ENCODE data around the gene PKD2.

Gene PKD2

DNA sequence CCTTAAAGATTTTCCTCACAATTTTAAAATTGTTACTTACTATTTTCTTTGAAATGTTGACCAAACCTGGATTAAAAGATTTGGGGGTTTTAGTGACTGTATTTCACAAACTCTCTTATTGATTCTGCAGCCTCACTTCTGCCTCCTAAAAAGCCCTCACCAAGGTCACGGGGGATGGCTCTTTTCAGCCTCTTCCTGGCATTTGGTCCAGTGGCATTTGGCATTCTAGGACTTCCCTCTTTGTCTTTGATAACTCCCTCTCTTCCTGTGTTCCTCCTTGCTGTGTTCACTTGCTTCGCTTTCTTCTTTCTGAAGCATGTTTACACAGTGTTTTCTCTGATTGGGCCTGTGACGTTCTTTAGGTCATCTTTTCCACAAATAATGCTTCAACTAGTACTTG is 21.5 kb downstream of the PKD2 start:
- no peak for DNase-seq

DNA sequence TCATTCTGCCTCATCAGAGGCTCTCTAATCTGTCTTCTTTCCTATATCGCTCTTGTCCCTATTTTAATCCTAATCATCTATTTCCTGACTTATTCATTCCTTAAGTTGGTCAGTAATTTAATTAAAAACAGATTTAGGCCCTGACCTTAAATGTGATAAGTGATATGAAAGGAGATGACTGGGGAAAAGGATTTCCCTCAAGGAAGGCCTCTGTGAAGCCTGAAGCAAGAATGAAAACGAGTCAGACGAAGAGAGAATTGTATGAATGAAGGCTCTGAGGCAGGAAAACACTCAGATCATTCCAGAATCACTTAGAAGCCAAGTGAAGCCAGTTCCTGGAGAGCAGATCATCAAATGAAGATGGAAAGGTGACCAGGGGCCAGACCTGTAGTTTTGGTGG is 22.1 kb downstream of the PKD2 start:
- no peak for DNase-seq

DNA sequence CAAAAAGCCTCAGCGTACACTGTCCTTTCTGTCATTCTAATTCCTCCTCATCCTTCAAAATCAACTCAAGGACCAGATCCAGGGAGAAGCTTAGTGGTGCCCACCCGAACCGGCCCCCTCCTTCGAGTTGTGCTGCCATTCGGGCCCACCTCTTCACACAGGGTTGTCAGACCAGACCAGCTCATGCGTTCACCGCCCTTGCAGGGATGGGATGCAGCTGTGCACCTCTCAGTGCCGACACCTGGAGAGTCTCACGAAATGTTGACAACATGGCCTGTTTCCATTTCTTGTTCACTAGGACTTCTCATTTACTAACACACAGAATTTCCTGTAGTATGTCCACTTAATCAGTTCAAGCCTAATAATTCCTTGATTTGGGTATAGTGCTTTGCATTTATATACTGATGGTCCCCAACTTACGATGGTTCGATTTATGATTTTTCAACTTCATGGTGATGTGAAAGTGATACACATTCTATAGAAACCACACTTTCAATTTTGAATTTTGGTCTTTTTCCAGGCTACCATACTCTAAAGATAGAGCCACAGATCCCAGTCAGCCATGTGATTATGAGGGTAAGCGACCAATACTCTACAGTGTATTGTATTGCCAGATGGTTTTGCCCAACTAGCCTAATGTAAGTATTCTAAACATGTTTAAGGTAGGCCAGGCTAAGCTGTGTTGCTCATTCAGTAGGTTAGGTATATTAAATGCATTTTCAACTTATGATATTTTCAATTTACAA is 23.3 kb downstream of the PKD2 start:
- no peak for DNase-seq

DNA sequence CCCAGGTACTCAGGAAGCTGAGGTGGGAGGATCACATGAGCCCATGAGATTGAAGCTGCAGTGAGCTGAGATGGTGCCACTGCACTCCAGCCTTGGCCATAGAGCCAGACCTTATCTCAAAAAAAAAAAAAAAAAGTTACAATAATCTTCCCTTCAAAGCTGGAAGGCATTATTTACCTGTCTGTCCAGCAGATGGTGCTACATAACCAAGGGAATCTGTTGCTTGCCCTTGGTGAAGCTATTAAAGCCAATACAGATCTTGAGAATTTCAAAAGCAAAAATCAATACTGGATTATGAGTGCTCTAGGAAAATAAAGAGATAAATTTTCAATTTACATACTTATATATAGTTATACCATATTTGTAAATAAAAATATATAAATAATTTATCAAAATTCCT is 25.9 kb downstream of the PKD2 start:
- DNase-seq: peak; percentile 31

DNA sequence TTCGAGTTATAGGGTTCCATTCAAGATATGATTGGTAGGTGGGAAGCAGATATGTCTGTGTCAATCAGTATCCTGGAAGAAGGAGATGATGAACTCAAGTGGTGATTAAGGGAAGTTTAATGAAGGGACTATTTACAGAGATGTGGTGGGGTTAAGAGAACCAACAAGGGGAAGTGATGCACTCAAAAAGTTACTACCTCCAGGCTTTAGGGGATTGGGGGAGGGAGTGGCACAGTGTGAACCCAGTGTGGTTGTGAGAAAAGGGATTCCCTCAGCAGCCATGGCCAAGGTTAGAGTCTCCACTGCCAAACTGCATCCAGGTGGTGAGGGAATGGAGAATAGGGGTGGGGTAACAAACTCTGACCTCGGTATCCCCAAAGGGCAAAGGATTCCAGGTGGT is 27.9 kb downstream of the PKD2 start:
- no peak for DNase-seq

DNA sequence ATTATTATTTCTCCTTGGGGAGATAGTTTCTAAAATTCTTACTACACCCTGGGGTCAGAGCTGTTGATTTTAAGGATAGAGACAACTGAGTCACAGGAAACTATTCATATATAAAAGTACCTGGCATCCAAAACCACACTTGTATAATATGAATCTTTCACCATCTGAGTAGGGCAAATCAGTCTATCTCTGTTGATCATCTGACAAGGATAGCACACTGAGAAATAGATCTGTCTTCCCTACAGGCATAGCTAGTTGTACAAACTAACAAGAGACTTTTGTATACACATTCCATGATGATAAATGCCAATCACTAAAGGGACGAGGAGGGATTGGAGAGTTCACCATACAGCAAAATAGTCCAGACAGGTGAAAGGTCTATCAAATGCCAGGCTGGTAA is 30.0 kb downstream of the PKD2 start:
- DNase-seq: no peak

DNA sequence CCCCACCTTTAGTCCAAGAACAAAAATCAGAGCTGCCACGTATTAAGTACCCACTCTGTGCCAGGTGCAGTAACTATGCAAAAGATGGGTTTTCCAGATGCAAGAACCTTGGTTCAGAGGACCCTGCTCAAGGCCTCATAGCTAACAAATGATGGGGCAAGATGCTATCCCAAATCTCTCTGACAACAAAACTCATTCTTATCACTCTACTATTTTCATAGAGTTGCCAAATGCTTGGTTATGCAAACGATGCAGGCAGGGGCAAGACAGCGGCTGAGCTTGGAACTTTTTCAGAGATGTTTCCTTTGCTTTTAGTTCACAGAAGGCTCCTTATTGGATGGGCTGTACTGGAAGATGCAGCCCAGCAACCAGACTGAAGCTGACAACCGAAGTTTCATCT is 30.5 kb downstream of the PKD2 start:
- DNase-seq: no peak

DNA sequence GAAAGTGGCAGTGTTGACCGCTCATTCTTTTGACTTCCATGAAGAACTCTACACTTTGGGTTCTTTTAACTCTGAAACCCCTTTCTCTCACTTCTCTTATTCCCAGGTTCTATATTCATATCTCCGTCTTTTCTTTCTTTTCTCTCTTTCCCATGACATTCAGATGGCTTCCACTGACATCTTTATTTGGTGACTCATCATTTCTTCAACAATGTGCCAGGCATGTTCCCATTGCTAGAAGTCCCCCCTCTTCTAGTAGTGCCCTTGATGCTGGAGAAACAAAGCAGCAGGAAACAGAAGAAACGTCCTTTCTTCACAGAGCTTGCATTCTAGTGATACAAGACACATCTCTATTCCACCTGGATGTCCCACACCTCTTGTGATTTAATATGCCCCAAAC is 33.3 kb downstream of the PKD2 start:
- no peak for DNase-seq

DNA sequence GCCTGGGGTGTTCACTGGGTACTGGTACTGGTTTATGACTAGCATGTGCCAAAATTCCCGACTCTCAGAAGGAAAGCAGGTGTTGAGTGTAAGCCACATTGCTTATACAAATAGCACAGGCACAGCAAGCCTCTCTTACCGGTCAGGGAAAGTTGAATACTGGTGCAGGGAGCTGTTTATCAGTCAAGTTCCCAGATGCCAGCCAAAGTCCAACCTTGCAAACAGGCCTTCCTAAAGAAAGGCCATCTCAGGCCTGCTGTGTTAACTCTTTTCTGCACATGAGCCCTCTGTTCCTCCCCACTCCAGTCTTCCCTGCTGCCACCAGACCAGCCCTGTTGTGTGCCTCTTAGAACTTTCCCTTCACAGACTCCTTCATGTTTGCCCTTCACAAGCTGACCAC is 34.2 kb downstream of the PKD2 start:
- DNase-seq: no peak

DNA sequence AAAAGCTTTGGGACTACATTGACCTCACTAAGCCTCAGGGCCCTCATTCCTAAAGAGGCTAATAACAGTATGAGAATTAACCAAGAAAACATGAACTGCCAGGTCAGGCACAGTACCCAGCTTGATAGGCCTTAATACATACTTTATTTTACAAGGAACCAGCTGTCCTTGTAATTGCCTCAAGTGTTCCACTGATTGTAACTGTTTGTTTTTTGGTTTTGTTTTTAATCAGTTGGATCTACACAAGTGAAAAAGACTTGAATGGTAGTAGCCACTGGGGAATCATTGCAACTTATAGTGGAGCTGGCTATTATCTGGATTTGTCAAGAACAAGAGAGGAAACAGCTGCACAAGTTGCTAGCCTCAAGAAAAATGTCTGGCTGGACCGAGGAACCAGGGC is 35.6 kb downstream of the PKD2 start:
- DNase-seq: no peak

DNA sequence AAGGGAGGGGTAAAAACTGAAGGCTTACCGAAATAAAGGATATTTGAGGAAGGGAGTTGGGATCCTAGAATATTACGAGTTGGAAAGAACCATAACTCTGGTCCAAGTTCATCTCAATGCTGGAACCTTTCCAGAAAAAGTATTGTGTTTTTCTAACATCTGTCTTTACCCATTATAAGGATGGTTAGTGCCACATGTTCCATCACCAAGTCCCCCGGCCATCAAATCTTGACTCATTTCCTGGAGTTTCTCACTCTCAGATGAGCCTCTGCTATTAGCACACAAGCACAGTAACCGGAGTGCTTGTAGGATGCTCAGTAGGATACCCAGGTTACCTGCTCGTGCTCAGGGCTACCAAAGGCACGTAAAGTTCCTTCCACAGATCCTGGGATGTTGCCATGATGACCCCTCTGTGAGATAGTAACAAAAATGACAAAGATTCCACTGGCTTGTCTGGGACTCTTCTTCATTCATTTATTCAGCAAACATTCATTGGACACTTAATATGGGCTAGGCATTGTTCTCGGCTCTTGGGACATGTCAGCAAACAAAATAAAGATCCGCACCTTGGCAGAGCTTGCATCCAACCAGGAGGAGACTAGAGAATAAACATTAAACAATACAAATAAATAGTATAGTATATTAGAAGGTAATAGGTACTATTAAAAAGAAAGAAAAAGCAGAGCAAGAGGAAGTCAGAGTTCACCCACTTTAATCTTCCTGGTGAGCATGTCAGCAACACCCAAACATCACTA is 36.3 kb downstream of the PKD2 start:
- DNase-seq: no peak

DNA sequence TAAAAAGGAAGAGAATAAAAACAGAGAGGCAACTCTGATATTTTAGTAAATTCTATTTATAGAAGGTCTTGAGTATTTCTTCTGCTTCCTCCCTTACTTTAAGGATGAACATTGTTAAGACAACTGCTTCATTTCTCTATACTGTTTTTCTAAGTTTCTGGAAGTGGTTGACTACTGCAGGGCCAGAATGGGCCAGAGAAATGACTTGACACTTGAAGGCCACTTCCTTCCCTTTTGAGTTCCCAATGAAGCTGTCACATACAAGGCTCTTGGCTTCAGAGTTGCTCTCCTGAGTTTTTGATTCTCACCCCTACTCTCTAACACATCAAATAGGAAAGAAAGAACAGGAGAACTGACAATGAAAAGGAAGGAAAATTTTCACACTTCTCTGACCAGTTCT is 37.6 kb downstream of the PKD2 start:
- no peak for DNase-seq

DNA sequence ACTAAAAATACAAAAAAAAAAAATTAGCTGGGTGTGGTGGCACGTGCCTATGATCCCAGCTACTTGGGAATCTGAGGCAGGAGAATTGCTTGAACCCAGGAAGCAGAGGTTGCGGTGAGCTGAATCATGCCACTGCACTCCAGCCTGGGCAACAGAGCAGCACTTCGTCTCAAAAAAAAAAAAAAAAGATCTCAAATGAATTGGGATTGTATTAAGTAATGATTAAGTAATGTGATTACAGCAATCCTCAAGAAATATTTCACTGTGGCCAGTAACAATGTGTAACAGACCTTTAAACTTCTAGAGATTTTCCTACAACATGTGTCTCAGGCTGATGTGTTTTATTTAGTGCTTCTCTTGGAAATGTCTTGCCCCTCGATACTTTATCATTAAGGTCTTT is 46.8 kb downstream of the PKD2 start:
- no peak for DNase-seq

DNA sequence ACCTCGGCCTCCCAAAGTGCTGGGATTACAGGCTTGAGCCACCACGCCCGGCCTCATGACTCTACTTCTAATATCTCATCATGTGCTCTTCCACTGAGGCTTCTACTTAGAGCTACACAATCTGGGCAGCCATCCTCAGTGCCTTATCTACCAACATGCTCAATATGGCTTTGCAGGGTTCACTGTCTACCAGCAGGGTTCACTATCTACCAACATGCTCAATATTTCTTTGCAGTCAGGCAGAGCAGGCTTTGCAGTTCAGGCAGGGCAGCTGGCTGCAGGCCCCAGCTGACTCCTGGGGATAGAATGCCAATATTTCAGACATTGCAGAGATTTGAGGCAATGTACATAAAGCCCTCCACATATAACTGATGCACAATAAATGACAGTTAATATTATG is 47.5 kb downstream of the PKD2 start:
- DNase-seq: no peak

DNA sequence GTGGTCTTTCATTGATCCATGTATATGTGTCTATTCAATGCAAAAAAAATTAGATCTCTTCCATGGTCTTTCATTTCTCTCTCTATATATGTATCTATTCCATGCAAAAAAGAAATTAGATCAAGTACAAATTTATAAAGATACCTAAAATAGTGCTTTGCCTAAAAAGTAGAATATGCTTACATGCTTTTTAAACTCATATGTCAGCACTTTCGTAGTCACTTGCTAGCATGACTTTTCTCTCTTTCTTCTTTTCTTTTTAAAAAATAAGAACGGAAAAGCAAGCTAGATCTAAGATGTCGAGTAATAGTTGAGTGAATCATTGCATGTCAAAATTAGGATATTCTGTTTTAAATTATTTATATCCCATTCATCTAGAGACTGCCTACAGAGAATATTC is 50.9 kb downstream of the PKD2 start:
- no peak for DNase-seq

DNA sequence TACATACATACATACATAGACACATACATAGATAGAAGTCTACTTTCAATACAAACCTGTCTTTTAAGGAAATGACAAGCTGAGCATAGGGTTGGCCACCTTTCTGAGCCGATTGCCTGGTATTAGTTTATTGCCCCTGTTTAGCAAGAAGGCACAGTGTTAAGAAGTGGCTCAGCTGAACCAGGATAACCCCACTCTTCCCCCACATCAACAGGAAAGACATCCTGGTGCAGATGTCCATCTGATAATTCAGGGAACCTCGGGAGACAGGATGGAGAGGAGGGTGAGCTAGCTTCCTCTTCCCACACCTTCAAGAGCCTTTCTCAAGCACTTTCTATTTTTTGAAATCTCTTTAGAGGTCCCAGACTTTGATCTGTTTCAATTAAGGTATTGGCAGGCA is 52.3 kb downstream of the PKD2 start:
- no peak for DNase-seq

DNA sequence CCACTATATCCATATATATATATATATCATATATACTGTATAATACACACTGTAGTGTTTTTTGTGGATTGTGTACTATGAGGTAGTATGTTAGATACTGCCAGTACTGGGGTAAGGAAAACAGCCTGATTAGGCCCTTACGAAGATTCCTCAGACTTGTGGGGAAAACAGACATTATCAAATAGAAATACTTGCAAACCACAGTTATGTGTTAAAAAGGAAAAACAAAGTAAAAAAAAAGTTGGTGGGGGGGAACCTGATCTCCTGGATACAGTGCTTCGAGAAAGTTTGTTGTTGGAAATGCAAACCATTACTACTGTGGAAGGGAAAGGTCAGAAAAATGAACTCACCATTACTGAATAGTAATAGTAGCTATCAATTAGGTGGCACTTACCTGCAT is 53.0 kb downstream of the PKD2 start:
- no peak for DNase-seq

DNA sequence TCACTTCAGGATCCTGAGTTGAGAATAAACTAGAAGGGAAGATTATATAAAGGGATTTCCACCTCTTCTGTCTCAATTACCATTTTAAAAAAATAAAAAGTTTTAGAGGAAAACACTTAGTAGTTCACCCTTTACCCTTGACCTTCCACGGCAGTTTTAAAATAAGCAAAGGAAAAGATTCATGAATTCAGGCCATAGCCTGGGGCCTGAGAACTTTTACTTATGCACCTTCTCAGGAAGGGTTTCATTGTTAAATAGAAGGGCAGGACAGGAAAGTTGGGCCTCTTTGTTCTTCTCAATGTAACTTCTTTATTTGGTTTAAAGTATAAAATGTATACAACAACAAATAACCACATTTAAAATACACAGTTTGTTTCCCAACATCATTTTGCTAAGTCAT is 54.9 kb downstream of the PKD2 start:
- DNase-seq: no peak

DNA sequence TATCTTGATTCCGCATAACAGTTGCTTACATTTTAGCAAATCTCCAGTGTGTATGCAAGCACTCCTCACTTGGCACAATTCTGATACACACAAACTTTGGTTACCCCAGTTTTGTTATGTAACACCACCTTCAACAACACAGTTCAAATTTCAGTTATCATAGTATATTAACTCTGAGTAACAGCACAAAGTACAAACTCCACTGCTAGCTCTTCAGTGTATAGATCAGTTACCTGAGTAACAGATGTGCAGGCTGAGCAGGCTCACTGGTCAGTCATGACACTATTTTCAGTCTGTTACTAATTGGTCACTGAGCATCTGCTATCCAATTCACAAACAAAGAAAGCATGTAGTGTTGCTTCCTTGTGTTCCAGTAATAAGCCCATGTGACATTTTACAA is 55.4 kb downstream of the PKD2 start:
- no peak for DNase-seq

DNA sequence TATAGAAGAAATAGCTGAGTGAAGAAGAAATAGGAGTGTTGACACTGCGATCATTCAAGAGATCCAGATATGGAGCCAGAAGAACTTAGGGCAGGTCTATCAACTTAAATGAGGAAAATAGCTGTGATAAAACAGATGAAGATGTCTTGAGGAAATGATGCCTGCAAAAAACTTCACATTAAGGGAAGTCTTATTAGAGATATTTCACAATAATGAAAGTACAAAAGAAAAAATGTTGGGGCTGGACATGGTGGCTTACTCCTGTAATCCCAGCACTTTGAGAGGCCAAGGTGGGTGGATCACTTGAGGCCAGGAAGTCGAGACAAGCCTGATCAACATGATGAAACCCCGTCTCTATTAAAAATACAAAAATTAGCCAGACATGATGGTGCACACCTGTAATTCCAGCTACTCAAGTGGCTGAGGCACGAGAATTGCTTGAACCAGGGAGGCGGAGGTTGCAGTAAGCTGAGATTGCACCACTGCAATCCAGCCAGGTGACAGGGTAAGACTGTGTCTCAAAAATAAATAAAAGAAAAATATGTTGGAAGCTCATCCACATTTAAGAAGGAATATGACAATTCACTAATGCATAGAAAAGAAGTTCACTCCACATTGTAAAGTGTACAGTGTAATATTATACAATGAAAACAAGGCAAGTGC is 56.3 kb downstream of the PKD2 start:
- DNase-seq: no peak

DNA sequence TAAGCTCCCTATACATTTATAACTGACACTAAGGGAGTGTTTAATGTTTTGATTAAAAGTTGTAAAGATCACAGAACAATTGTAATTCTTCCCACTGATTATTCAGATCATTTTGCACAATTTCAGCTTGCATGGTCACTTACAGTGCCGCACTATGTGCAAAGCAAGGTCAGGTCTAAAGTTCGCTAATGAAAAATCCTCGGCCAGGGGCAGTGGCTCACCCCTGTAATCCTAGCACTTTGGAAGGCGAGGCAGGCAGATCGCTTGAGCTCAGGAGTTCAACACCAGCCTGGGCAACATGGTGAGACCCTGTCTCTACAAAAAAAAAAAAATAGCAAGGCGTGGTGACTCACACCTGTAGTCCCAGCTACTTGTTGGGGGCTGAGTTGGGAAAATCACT is 57.0 kb downstream of the PKD2 start:
- no peak for DNase-seq

DNA sequence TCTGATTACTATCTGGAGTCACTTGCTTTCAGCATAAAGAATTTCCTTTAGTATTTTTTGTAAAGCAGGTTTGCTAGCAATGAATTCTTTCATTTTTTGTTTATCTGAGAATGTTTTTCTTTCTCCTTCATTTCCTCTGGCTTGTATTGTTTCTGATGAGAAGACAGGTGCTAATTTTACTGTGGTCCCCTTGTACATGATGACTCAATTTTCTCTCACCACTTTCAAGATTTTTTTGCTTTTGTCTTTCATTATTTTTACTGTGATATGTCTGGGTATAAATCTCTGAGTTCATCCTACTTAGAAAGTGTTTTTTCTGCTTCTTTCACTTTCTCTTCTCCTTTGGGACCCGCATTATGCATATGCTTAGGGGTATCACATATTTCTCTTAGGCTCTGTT is 62.6 kb downstream of the PKD2 start:
- DNase-seq: no peak

DNA sequence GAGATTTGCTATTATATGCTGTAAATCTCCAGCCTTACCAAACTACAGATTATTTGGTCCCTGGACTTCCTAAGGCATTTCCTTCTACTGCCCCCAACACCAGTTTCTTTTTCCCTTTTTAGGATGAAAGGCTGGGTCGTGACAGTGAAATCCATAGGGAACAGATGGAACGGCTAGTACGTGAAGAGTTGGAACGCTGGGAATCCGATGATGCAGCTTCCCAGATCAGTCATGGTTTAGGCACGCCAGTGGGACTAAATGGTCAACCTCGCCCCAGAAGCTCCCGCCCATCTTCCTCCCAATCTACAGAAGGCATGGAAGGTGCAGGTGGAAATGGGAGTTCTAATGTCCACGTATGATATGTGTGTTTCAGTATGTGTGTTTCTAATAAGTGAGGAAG is 67.9 kb downstream of the PKD2 start:
- no peak for DNase-seq

DNA sequence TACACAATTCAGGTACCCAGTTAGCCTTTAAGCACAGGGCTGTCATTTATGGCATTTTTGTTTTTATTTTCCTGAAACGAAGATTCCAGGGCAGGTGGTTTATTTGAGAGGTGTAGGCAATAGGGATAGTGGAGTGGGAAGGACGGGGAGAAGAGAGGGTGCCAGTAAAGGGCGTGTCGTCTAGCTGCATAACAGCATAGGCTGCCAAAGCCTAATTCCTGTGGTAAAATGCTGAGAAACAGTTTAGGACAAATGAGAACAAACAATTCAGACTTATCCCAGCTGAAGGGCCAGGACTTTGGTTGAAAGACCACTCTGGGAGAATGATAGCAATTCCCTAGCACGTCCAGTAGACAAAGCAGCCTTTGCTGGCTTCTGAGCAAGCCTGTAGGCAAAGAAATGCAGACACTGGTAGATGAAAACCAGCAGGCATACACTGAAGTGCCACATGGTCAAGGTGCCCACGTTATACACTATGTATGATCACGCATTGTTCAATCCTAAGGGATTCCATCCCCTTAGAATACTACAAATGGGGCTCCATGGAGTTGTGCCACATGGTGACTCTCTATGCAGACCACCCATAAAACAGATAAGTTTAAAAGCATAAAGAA is 70.6 kb downstream of the PKD2 start:
- DNase-seq: no peak
